A549 (cell line): ENCODE data around the gene UHRF1. TPM values are rescaled to one million over a fixed set of nuclear protein-coding genes. Genes with fewer than 3 reads are reported as not detected.
A peak's percentile ranks its signal among the peaks of the same experiment; 100 is the strongest.

Experiments used
- ATAC-seq, 2 experiments: fragments of 200-7000 bp in 1 of 2; fragments of >200 bp in 1 of 2; cut with Nextera tagmentation in 1 of 2; cut with Tn5 transposase in 1 of 2; 3 replicates each; pipeline versions ENCODE4 v1.8.0 to v1.9.1; 2018 to 2020; ENCODE audit warnings: mild to moderate bottlenecking in 1 of 2, moderate library complexity in 1 of 2
- CTCF ChIA-PET: fragments of 300-600 bp; sonication (Branson Sonifier 250); formaldehyde crosslinking; extraction: SDS; loops from one replicate; lab custom pipeline; 2021; ENCODE audit warnings: antibody characterized with exemption, inconsistent platforms; lab: Yijun Ruan, JAX
- POLR2A ChIA-PET: fragments of 350-600 bp; formaldehyde crosslinking; extraction: SDS; loops from one replicate; lab custom pipeline; 2021; ENCODE audit warnings: antibody characterized with exemption, inconsistent platforms; lab: Yijun Ruan, JAX
- DNase-seq, 2 experiments: peaks; one replicate each; pipeline versions ENCODE4 v3.0.0 to v3.0.0-alpha.2; 2011 to 2016; ENCODE audit warnings: low read depth in 1 of 2, low spot score in 1 of 2
- FAIRE-seq: peaks from 2 replicates; lab custom pipeline; 2011; peaks lifted over from hg19 to GRCh38; lab: Jason Lieb, UNC
- H3K27ac ChIP-seq, 2 experiments: fragments of >200 bp; sonication (Bioruptor Twin); formaldehyde crosslinking; 3 replicates each; pipeline ENCODE4 v1.5.1; 2016 to 2017
- H3K4me1 ChIP-seq: fragments of >200 bp; sonication (Bioruptor Twin); formaldehyde crosslinking; 3 replicates; pipeline ENCODE4 v1.6.1; 2016
- H3K4me2 ChIP-seq: fragments of >200 bp; sonication (Bioruptor Twin); formaldehyde crosslinking; 3 replicates; pipeline ENCODE4 v1.6.1; 2016
- H3K4me3 ChIP-seq: fragments of >200 bp; sonication (Bioruptor Twin); formaldehyde crosslinking; 3 replicates; pipeline ENCODE4 v1.5.1; 2016
- H3K9me3 ChIP-seq: fragments of >200 bp; sonication (Bioruptor Twin); formaldehyde crosslinking; 3 replicates; pipeline ENCODE4 v1.6.1; 2016
- CBX2 ChIP-seq: fragments of 200-600 bp; sonication (generic); IDR thresholded peaks from 2 replicates; pipeline ENCODE4 v1.6.1; 2016; ENCODE audit warnings: low read depth, mild to moderate bottlenecking, borderline replicate concordance
- CEBPB ChIP-seq, 2 experiments: fragments of >200 bp in 1 of 2; sonication (Bioruptor Twin) in 1 of 2; formaldehyde crosslinking in 1 of 2; IDR thresholded peaks; 2 replicates each; pipeline ENCODE4 v1.6.1; 2012 to 2016
- CTCF ChIP-seq: fragments of >200 bp; sonication (Bioruptor Twin); formaldehyde crosslinking; IDR thresholded peaks from 3 replicates; pipeline ENCODE4 v1.5.1; 2016
- EHF ChIP-seq: fragments of 250-450 bp; sonication (Bioruptor Pico); IDR thresholded peaks from 2 replicates; pipeline ENCODE4 v1.5.0; 2020; ENCODE audit warnings: mild to moderate bottlenecking
- EP300 ChIP-seq, 2 experiments: fragments of >200 bp; sonication (Bioruptor Twin); formaldehyde crosslinking; IDR thresholded peaks; 2 replicates in 1 of 2; 3 replicates in 1 of 2; pipeline ENCODE4 v1.6.1; 2016 to 2017
- ESRRA ChIP-seq: fragments of 150-350 bp; IDR thresholded peaks from 2 replicates; pipeline ENCODE4 v1.6.1; 2014; ENCODE audit warnings: mild to moderate bottlenecking, low read length, borderline replicate concordance
- FOSB ChIP-seq: fragments of 250-450 bp; sonication (Bioruptor Pico); IDR thresholded peaks from 2 replicates; pipeline ENCODE4 v1.5.0; 2020; ENCODE audit warnings: mild to moderate bottlenecking, moderate library complexity
- FOXS1 ChIP-seq: fragments of 250-450 bp; sonication (Bioruptor Pico); IDR thresholded peaks from 2 replicates; pipeline ENCODE4 v1.5.0; 2020; ENCODE audit warnings: mild to moderate bottlenecking, moderate library complexity
- GATA3 ChIP-seq: IDR thresholded peaks from 2 replicates; pipeline ENCODE4 v1.6.1; 2012; ENCODE audit warnings: borderline replicate concordance
- HEYL ChIP-seq: fragments of 250-450 bp; sonication (Bioruptor Pico); IDR thresholded peaks from 2 replicates; pipeline ENCODE4 v1.8.0; 2021; ENCODE audit warnings: mild to moderate bottlenecking, moderate library complexity
- KDM5A ChIP-seq: fragments of 200-600 bp; sonication (generic); IDR thresholded peaks from 2 replicates; pipeline ENCODE4 v1.6.1; 2016; ENCODE audit warnings: antibody characterized with exemption, mild to moderate bottlenecking
- MAFK ChIP-seq: fragments of 450-650 bp; IDR thresholded peaks from 2 replicates; pipeline ENCODE4 v1.6.1; 2014; ENCODE audit not compliant: partially characterized antibody
- MAZ ChIP-seq: fragments of 150-350 bp; IDR thresholded peaks from 2 replicates; pipeline ENCODE4 v1.6.1; 2014; ENCODE audit warnings: antibody characterized with exemption, low read depth, low read length, borderline replicate concordance
- MYC ChIP-seq: IDR thresholded peaks from 2 replicates; pipeline ENCODE4 v1.6.1; 2012; ENCODE audit warnings: mild to moderate bottlenecking, inconsistent platforms, low read length, improper control_type of control experiment, borderline replicate concordance
- NFE2L2 ChIP-seq: fragments of 150-350 bp; conservative IDR thresholded peaks from 2 replicates; pipeline ENCODE4 v1.6.1; 2014; ENCODE audit warnings: low read length
- NPAS2 ChIP-seq: fragments of 250-450 bp; sonication (Bioruptor Pico); IDR thresholded peaks from 2 replicates; pipeline ENCODE4 v1.8.0; 2022; ENCODE audit warnings: mild to moderate bottlenecking, moderate library complexity, borderline replicate concordance
- PHF8 ChIP-seq: fragments of 200-600 bp; sonication (generic); IDR thresholded peaks from 2 replicates; pipeline ENCODE4 v1.6.1; 2016; ENCODE audit warnings: low read depth, mild to moderate bottlenecking, antibody characterized with exemption, moderate library complexity, borderline replicate concordance
- POLR2A ChIP-seq: IDR thresholded peaks from 2 replicates; pipeline ENCODE4 v1.6.1; 2012; ENCODE audit warnings: mild to moderate bottlenecking, low read length
- POLR2AphosphoS2 ChIP-seq: conservative IDR thresholded peaks from 2 replicates; pipeline ENCODE4 v1.6.1; 2012; ENCODE audit warnings: low read length, improper control_type of control experiment, inconsistent platforms
- RAD21 ChIP-seq, 2 experiments: fragments of >200 bp in 1 of 2; sonication (Bioruptor Twin) in 1 of 2; formaldehyde crosslinking in 1 of 2; IDR thresholded peaks in 1 of 2; conservative IDR thresholded peaks in 1 of 2; 2 replicates in 1 of 2; 3 replicates in 1 of 2; pipeline ENCODE4 v1.6.1; 2012 to 2018; ENCODE audit warnings: inconsistent platforms in 1 of 2
- RCOR1 ChIP-seq: fragments of 150-350 bp; IDR thresholded peaks from 2 replicates; pipeline ENCODE4 v1.6.1; 2014; ENCODE audit warnings: antibody characterized with exemption, low read length, low read depth
- SMC3 ChIP-seq: fragments of >200 bp; sonication (Bioruptor Twin); formaldehyde crosslinking; IDR thresholded peaks from 3 replicates; pipeline ENCODE4 v1.6.1; 2018; ENCODE audit warnings: inconsistent platforms
- SREBF2 ChIP-seq: fragments of 450-650 bp; IDR thresholded peaks from 2 replicates; pipeline ENCODE4 v1.6.1; 2014; ENCODE audit warnings: mild to moderate bottlenecking, moderate library complexity
- TFCP2L1 ChIP-seq: fragments of 250-450 bp; sonication (Bioruptor Pico); IDR thresholded peaks from 2 replicates; pipeline ENCODE4 v1.5.0; 2021; ENCODE audit warnings: mild to moderate bottlenecking
- ZNF302 ChIP-seq: fragments of 250-450 bp; sonication (Bioruptor Pico); IDR thresholded peaks from 2 replicates; pipeline ENCODE4 v1.9.0; 2021; ENCODE audit warnings: inconsistent platforms, mild to moderate bottlenecking, moderate library complexity
- ZSCAN20 ChIP-seq: fragments of 250-450 bp; sonication (Bioruptor Pico); IDR thresholded peaks from 2 replicates; pipeline ENCODE4 v1.8.0; 2022; ENCODE audit warnings: mild to moderate bottlenecking, moderate library complexity
- WGBS: methylation state at CpG from one replicate; pipeline ENCODE4 v1.1.6; 2017; ENCODE audit errors: missing lambda C conversion rate; 5-methylcytosine and 5-hydroxymethylcytosine counted together
- polyA plus RNA-seq, 4 experiments: library from polyadenylated mRNA; depleted of rRNA in 3 of 4; stranded (reverse); fragments of >200 nt; fragmentation: RNase III in 1 of 4; extraction: RNeasy Plus Mini Kit Qiagen cat#74134 plus additional on column Dnase treatment in 1 of 4; gene quantifications; 2 replicates in 3 of 4; 3 replicates in 1 of 4; pipeline ENCODE4 v1.2.3, GENCODE V29; 2011 to 2017
- TF ChIP-seq, protein P1 (sequence below): IDR thresholded peaks from 2 replicates; pipeline ENCODE4 v1.6.1; 2012; ENCODE audit warnings: low read depth, borderline replicate concordance
- TF ChIP-seq, protein P2 (sequence below): fragments of 150-350 bp; IDR thresholded peaks from 2 replicates; pipeline ENCODE4 v1.6.1; 2014; ENCODE audit warnings: low read depth, mild to moderate bottlenecking, low read length
- TF ChIP-seq, protein P3 (sequence below): fragments of 450-650 bp; IDR thresholded peaks from 2 replicates; pipeline ENCODE4 v1.6.1; 2014; ENCODE audit warnings: antibody characterized with exemption

The UHRF1 gene
- polyA plus RNA-seq, 2 of the 4 experiments (the other 2 are of a cell fraction) = 7.2 to 52.3 TPM

DNA sequence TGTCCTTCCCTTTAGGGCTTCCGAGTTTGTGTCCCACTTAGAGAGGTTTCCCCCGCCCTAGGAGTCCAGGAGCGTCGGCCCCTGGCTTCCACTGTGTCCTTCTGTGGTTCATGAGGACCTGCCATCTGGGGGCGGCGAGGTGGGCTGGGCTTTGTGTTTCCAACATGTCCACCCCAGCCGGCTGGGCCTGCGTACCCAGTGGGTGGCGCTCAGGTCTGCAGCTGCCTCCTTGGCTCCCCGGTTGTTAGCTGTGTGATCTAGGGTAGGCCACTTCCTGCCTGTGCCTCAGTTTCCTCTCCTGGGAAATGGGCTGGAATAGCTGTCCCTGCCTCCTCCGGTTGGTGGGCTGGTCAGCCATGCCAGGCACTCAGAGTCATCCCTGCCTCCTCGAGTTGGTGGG is 88.0 kb downstream of the UHRF1 start:
- DNase-seq (no peak), FAIRE-seq (no peak)
- H3K4me3 ChIP-seq = no peak overlapping the region
- no peak overlapping the region for H3K4me2 ChIP-seq
- no peak for TF ChIP-seq CBX2
- no peak for TF ChIP-seq FOSB (CRISPR knock-in tag)
- TF ChIP-seq, protein P1, sequence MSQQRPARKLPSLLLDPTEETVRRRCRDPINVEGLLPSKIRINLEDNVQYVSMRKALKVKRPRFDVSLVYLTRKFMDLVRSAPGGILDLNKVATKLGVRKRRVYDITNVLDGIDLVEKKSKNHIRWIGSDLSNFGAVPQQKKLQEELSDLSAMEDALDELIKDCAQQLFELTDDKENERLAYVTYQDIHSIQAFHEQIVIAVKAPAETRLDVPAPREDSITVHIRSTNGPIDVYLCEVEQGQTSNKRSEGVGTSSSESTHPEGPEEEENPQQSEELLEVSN = no peak
- TF ChIP-seq, all 56 proteins: peak for 0
- Histone ChIP-seq H3K9me3 (no peaks in the 10 kb centered on the region), H3K4me1 (peaks cover 7% of the 10 kb centered on the region), H3K27ac (no peak overlapping the region)
- POLR2A ChIA-PET = no interaction called here
- CTCF ChIA-PET = interaction anchor here (1.6 kb wide), 1 partner anchor 85 kb away, joined by 3 read pairs; no protein-coding TSS in a partner anchor
- WGBS = 92% methylated on average over 7 of the region's 12 CpGs
- ATAC-seq = no peak

GRCh38 chr19:5000120-5000611 is 90.9 kb downstream of the UHRF1 start:
- ATAC-seq (no peak), DNase-seq (no peak), FAIRE-seq (no peak)
- TF ChIP-seq POLR2AphosphoS2 = no peak
- no peak for TF ChIP-seq EP300 (IDR thresholded peaks at IDR 0.05)
- no peak for TF ChIP-seq HEYL (CRISPR knock-in tag)
- no peak for TF ChIP-seq POLR2A
- TF ChIP-seq ZSCAN20 = no peak
- no peak for TF ChIP-seq RCOR1
- TF ChIP-seq FOXS1 (CRISPR knock-in tag) = no peak
- TF ChIP-seq SREBF2 = no peak
- TF ChIP-seq ZNF302 (CRISPR knock-in tag) = no peak
- TF ChIP-seq NPAS2 = no peak
- TF ChIP-seq MAFK = no peak
- no peak for TF ChIP-seq EHF
- TF ChIP-seq, protein P2, sequence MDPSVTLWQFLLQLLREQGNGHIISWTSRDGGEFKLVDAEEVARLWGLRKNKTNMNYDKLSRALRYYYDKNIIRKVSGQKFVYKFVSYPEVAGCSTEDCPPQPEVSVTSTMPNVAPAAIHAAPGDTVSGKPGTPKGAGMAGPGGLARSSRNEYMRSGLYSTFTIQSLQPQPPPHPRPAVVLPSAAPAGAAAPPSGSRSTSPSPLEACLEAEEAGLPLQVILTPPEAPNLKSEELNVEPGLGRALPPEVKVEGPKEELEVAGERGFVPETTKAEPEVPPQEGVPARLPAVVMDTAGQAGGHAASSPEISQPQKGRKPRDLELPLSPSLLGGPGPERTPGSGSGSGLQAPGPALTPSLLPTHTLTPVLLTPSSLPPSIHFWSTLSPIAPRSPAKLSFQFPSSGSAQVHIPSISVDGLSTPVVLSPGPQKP = no peak
- TF ChIP-seq, protein P3, sequence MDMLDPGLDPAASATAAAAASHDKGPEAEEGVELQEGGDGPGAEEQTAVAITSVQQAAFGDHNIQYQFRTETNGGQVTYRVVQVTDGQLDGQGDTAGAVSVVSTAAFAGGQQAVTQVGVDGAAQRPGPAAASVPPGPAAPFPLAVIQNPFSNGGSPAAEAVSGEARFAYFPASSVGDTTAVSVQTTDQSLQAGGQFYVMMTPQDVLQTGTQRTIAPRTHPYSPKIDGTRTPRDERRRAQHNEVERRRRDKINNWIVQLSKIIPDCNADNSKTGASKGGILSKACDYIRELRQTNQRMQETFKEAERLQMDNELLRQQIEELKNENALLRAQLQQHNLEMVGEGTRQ = no peak
- TF ChIP-seq NFE2L2 = no peak
- no peak for TF ChIP-seq KDM5A
- no peak for TF ChIP-seq PHF8
- TF ChIP-seq MAZ = no peak
- no peak for TF ChIP-seq ESRRA
- TF ChIP-seq RAD21 (conservative IDR thresholded peaks at IDR 0.05 in 1 of 2, IDR thresholded peaks at IDR 0.05 in 1 of 2) = no peak
- Histone ChIP-seq H3K4me2 (no peak overlapping the region), H3K4me1 (peaks cover 12% of the 10 kb centered on the region), H3K9me3 (no peaks in the 10 kb centered on the region), H3K4me3 (no peak overlapping the region), H3K27ac (no peak overlapping the region)
- 87% methylated on average over 6 of the region's 6 CpGs for WGBS
- CTCF ChIA-PET = interaction anchor here (1.0 to 1.9 kb wide), 2 partner anchors 29 to 191 kb away, joined by 6 read pairs; no protein-coding TSS in a partner anchor
- POLR2A ChIA-PET = no interaction called here

GRCh38 chr19:5001615-5002014 is 92.3 kb downstream of the UHRF1 start:
- H3K27ac ChIP-seq = peak overlapping the region in 1 of 2 experiments; percentile 57; a peak in 2 of 6 replicates
- peaks cover 12% of the 10 kb centered on the region for H3K4me1 ChIP-seq
- H3K4me2 ChIP-seq = peak overlapping the region; percentile 61
- WGBS = 55% methylated on average over 3 of the region's 3 CpGs
- no peaks in the 10 kb centered on the region for H3K9me3 ChIP-seq
- ATAC-seq (peak; percentile 68 to 89; a peak in 5 of 6 replicates), DNase-seq (peak; percentile 51 to 62), FAIRE-seq (no peak)
- H3K4me3 ChIP-seq = no peak overlapping the region
- POLR2A ChIA-PET = no interaction called here
- CTCF ChIA-PET = interaction anchor here (0.6 to 1.9 kb wide), 17 partner anchors 11 to 190 kb away, joined by 3 to 7 read pairs (median 4); no protein-coding TSS in a partner anchor
- TF ChIP-seq CTCF (peak; percentile 63), SMC3 (peak; percentile 23; the same call in 1 of the 3 replicates), CEBPB (IDR thresholded peaks at IDR 0.05) (no peak), GATA3 (no peak), TFCP2L1 (CRISPR knock-in tag) (no peak), MYC (no peak), RAD21 (conservative IDR thresholded peaks at IDR 0.05 in 1 of 2, IDR thresholded peaks at IDR 0.05 in 1 of 2) (peak; percentile 33 to 54; a peak in 3 of 5 replicates)
